ENCODE measurements around the gene PPP1R26. TPM values are rescaled to one million over a fixed set of nuclear protein-coding genes. Genes with fewer than 3 reads are reported as not detected.

PPP1R26 gene
- total and polyA plus RNA-seq, 9 of the 15 experiments (the other 6 are each of a cell fraction or from before 2014, with no cell fraction given): 0.77 to 26.8 (median 9.3) TPM

DNA sequence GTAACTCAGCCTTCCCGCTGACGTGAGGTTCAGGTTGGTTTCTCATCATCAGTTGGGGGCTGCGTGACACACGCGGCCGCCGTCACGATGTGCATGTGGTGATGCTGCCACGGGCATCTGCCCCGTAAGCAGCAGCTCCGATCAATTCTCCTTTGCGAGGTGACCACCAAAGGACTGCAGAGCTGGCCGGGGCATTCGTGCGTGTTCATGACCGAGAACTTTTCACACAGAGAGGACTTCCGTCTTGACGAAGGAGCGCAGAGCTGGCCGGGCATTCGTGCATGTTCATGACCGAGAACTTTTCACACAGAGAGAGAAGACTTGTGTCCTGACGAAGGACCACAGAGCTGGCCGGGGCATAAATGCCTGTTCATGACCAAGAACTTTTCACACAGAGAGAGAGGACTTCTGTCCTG lies 37.8 kb downstream of the PPP1R26 start:
- H2AFZ ChIP-seq (ENCODE audit: low read depth, low read length): peak overlapping the region; percentile 4; the same call in 1 of the 2 replicates
- DNase-seq (ENCODE audit: extremely low read depth in 1 of 4, low spot score in 3 of 4) (no peak), ATAC-seq (no peak), FAIRE-seq (no peak)
- ChIA-PET CTCF (ENCODE audit: low intra/inter-chr PET ratio) (no interaction called here), POLR2A (interaction anchor here (1.1 kb wide), 2 partner anchors 12 to 13 kb away, joined by 3 to 4 read pairs; no protein-coding TSS in a partner anchor)
- H3K9me3 ChIP-seq (replicated peaks; ENCODE audit: control insufficient read depth, insufficient read depth, low read depth, low read length): no peaks in the 10 kb centered on the region
- H3K27me3 ChIP-seq (ENCODE audit: control insufficient read depth in 2 of 2, insufficient read depth in 2 of 2, low read length in 2 of 2): 0 out of 5 replicates have a peak, but pooled peaks cover 0 to 2% of the 10 kb centered on the region in 2 experiments
- H3K4me2 ChIP-seq (ENCODE audit: insufficient read depth, low read length): no peak overlapping the region
- no TSS peak for BruUV-seq (replicated peaks)
- H3K4me1 ChIP-seq (replicated peaks in 1 of 2; ENCODE audit: control insufficient read depth in 2 of 2, insufficient read depth in 2 of 2, low read length in 2 of 2): peaks cover 5 to 22% of the 10 kb centered on the region in 2 experiments; a peak in 4 of 5 replicates
- H4K20me1 ChIP-seq (replicated peaks; ENCODE audit: control insufficient read depth, insufficient read depth, low read length): no peaks in the 10 kb centered on the region
- intact Hi-C loops (cut with micrococcal nuclease): no loop called here
- no peaks in the 10 kb centered on the region for H3K36me3 ChIP-seq (ENCODE audit: control insufficient read depth, insufficient read depth, low read length)
- H3K79me2 ChIP-seq (ENCODE audit: control insufficient read depth, insufficient read depth, low read length): no peaks in the 10 kb centered on the region
- H3K27ac ChIP-seq (ENCODE audit: extremely low read depth, low read depth, low read length): no peak overlapping the region
- H3K9ac ChIP-seq (ENCODE audit: insufficient read depth in 1 of 2, low read depth in 2 of 2, low read length in 2 of 2): no peak overlapping the region
- in situ Hi-C loops (cut with MboI): no loop called here
- 40% methylated on average over 19 of the region's 24 CpGs for WGBS (ENCODE audit: insufficient coverage, low coverage, missing lambda C conversion rate)
- H3K4me3 ChIP-seq: no peak overlapping the region
- no peaks in the 10 kb centered on the region for H3K9me1 ChIP-seq (ENCODE audit: control insufficient read depth, insufficient read depth, low read length)
- TF ChIP-seq, protein P1, sequence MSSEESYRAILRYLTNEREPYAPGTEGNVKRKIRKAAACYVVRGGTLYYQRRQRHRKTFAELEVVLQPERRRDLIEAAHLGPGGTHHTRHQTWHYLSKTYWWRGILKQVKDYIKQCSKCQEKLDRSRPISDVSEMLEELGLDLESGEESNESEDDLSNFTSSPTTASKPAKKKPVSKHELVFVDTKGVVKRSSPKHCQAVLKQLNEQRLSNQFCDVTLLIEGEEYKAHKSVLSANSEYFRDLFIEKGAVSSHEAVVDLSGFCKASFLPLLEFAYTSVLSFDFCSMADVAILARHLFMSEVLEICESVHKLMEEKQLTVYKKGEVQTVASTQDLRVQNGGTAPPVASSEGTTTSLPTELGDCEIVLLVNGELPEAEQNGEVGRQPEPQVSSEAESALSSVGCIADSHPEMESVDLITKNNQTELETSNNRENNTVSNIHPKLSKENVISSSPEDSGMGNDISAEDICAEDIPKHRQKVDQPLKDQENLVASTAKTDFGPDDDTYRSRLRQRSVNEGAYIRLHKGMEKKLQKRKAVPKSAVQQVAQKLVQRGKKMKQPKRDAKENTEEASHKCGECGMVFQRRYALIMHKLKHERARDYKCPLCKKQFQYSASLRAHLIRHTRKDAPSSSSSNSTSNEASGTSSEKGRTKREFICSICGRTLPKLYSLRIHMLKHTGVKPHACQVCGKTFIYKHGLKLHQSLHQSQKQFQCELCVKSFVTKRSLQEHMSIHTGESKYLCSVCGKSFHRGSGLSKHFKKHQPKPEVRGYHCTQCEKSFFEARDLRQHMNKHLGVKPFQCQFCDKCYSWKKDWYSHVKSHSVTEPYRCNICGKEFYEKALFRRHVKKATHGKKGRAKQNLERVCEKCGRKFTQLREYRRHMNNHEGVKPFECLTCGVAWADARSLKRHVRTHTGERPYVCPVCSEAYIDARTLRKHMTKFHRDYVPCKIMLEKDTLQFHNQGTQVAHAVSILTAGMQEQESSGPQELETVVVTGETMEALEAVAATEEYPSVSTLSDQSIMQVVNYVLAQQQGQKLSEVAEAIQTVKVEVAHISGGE (CRISPR knock-in tag; IDR thresholded peaks at IDR 0.05): no peak
- TF ChIP-seq, protein P2, sequence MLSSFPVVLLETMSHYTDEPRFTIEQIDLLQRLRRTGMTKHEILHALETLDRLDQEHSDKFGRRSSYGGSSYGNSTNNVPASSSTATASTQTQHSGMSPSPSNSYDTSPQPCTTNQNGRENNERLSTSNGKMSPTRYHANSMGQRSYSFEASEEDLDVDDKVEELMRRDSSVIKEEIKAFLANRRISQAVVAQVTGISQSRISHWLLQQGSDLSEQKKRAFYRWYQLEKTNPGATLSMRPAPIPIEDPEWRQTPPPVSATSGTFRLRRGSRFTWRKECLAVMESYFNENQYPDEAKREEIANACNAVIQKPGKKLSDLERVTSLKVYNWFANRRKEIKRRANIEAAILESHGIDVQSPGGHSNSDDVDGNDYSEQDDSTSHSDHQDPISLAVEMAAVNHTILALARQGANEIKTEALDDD (IDR thresholded peaks at IDR 0.05): no peak
- no peak for TF ChIP-seq MEIS2 (IDR thresholded peaks at IDR 0.05; ENCODE audit: partially characterized antibody)
- TF ChIP-seq ZNF785 (CRISPR knock-in tag; IDR thresholded peaks at IDR 0.05): no peak
- no peak for TF ChIP-seq ZNF695 (CRISPR knock-in tag; IDR thresholded peaks at IDR 0.05)
- TF ChIP-seq HMGN3 (IDR thresholded peaks at IDR 0.05; ENCODE audit: borderline replicate concordance, extremely low read depth, insufficient read length, low read depth, low read length): no peak
- no peak for TF ChIP-seq RBM17 (IDR thresholded peaks at IDR 0.05; ENCODE audit: borderline replicate concordance, low read depth, low read length)
- TF ChIP-seq SAFB2 (IDR thresholded peaks at IDR 0.05; ENCODE audit: borderline replicate concordance, low read depth, low read length, severe bottlenecking): no peak
- TF ChIP-seq, protein P3, sequence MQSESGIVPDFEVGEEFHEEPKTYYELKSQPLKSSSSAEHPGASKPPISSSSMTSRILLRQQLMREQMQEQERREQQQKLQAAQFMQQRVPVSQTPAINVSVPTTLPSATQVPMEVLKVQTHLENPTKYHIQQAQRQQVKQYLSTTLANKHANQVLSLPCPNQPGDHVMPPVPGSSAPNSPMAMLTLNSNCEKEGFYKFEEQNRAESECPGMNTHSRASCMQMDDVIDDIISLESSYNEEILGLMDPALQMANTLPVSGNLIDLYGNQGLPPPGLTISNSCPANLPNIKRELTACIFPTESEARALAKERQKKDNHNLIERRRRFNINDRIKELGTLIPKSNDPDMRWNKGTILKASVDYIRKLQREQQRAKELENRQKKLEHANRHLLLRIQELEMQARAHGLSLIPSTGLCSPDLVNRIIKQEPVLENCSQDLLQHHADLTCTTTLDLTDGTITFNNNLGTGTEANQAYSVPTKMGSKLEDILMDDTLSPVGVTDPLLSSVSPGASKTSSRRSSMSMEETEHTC (IDR thresholded peaks at IDR 0.05): no peak
- no peak for TF ChIP-seq KLF6 (CRISPR knock-in tag; IDR thresholded peaks at IDR 0.05; ENCODE audit: borderline replicate concordance)
- no peak for TF ChIP-seq CREM (IDR thresholded peaks at IDR 0.05; ENCODE audit: low read depth)
- TF ChIP-seq, protein P4, sequence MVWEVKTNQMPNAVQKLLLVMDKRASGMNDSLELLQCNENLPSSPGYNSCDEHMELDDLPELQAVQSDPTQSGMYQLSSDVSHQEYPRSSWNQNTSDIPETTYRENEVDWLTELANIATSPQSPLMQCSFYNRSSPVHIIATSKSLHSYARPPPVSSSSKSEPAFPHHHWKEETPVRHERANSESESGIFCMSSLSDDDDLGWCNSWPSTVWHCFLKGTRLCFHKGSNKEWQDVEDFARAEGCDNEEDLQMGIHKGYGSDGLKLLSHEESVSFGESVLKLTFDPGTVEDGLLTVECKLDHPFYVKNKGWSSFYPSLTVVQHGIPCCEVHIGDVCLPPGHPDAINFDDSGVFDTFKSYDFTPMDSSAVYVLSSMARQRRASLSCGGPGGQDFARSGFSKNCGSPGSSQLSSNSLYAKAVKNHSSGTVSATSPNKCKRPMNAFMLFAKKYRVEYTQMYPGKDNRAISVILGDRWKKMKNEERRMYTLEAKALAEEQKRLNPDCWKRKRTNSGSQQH (CRISPR knock-in tag; IDR thresholded peaks at IDR 0.05): no peak
- TF ChIP-seq, protein P5, sequence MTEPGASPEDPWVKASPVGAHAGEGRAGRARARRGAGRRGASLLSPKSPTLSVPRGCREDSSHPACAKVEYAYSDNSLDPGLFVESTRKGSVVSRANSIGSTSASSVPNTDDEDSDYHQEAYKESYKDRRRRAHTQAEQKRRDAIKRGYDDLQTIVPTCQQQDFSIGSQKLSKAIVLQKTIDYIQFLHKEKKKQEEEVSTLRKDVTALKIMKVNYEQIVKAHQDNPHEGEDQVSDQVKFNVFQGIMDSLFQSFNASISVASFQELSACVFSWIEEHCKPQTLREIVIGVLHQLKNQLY (CRISPR knock-in tag; conservative IDR thresholded peaks at IDR 0.05): no peak

Measured in K562 (cell line).